Right lobe of liver (tissue), 6 donors: Measurements from ENCODE around the gene MTUS2. TPM values are rescaled to one million over a fixed set of nuclear protein-coding genes. Genes with fewer than 3 reads are reported as not detected.

Experiments
- ATAC-seq, 4 donors: fragments of 200-7000 bp; cut with Tn5 transposase; one replicate each; pipeline ENCODE4 v1.9.1; 2020; ENCODE audit warnings: mild to moderate bottlenecking in 4 of 4, moderate library complexity in 4 of 4
- DNase-seq, 3 donors: peaks; one replicate each; pipeline ENCODE4 v3.0.0-alpha.2; 2020
- H3K27ac ChIP-seq, 3 donors: fragments of 200-600 bp; one replicate each; pipeline ENCODE4 v1.8.0; 2022
- H3K27me3 ChIP-seq, 2 donors: fragments of 200-600 bp; one replicate each; pipeline ENCODE4 v1.8.0; 2022
- H3K36me3 ChIP-seq, 4 donors: fragments of 200-600 bp; sonication (generic) in 1 of 4; one replicate each; pipeline versions ENCODE4 v1.5.1 to v1.8.0; 2017 to 2022; ENCODE audit warnings: control low read depth in 1 of 4
- H3K4me1 ChIP-seq, 4 donors: fragments of 200-600 bp; sonication (generic) in 1 of 4; one replicate each; pipeline versions ENCODE4 v1.5.1 to v1.8.0; 2017 to 2022; ENCODE audit warnings: control low read depth in 1 of 4
- H3K4me3 ChIP-seq, 3 donors: fragments of 200-600 bp; one replicate each; pipeline ENCODE4 v1.8.0; 2022
- H3K9me3 ChIP-seq, 4 donors: fragments of 200-600 bp; sonication (generic) in 1 of 4; one replicate each; pipeline versions ENCODE4 v1.5.1 to v1.8.0; 2017 to 2022; ENCODE audit warnings: control low read depth in 1 of 4
- POLR2A ChIP-seq: fragments of 450-650 bp; IDR thresholded peaks from one replicate; pipeline ENCODE4 v1.6.1; 2017; ENCODE audit warnings: antibody characterized with exemption, mild to moderate bottlenecking
- WGBS: methylation state at CpG from one replicate; pipeline ENCODE4 v1.1.6; 2018; ENCODE audit warnings: low coverage, low lambda C conversion rate; ENCODE audit not compliant: insufficient coverage; ENCODE audit errors: missing lambda C conversion rate; 5-methylcytosine and 5-hydroxymethylcytosine counted together
- intact Hi-C, 2 donors: fragments of 100-400 bp; cut with DNase I; formaldehyde crosslinking; loops; one replicate each; pipeline versions ENCODE4 v1.11.2 to v1.14.1; 2022
- total RNA-seq, 6 experiments: library from RNA; depleted of rRNA in 2 of 6; stranded (reverse); fragments of >200 nt in 2 of 6; fragmentation: NEBNext Ultra II Directional in 3 of 6; extraction: Animal tissue kit (Norgen Biotek cat#: 25700) in 3 of 6; gene quantifications; one replicate each; pipeline versions ENCODE4 v1.1.0 to v1.2.4, GENCODE V29; 2016 to 2023
- TF ChIP-seq, protein P1 (sequence below), 4 donors: fragments of 200-600 bp in 3 of 4; fragments of 450-650 bp in 1 of 4; IDR thresholded peaks; one replicate each; pipeline versions ENCODE4 v1.5.1 to v1.8.0; 2016 to 2022; ENCODE audit warnings: antibody characterized with exemption in 4 of 4, mild to moderate bottlenecking in 2 of 4
- donor health status: DM: no; HTN: yes; CAD: no.
- donor health status: DM: no; HTN: no; CAD: no.
- donor health status: DM: no; HTN: no; CAD: no.
- donor health status: DM: no; HTN: yes; CAD: no.
- donor health status: DM: no; HTN: yes; CAD: no.

The MTUS2 gene
- total RNA-seq, 6 experiments from 2014 or later = 0.15 to 2.2 (median 0.98) TPM

GRCh38 chr13:29511106-29511796 lies 691.1 kb downstream of the MTUS2 start:
- intact Hi-C loops = no loop called here
- 94% methylated on average over 5 of the region's 12 CpGs for whole genome bisulfite sequencing
- ATAC-seq = no peak
- Histone ChIP-seq H3K4me1 (no peaks in the 10 kb centered on the region), H3K4me3 (no peak overlapping the region), H3K9me3 (no peaks in the 10 kb centered on the region), H3K27ac (no peak overlapping the region), H3K27me3 (no peaks in the 10 kb centered on the region), H3K36me3 (no peaks in the 10 kb centered on the region)
- no peak for TF ChIP-seq POLR2A
- TF ChIP-seq, protein P1, sequence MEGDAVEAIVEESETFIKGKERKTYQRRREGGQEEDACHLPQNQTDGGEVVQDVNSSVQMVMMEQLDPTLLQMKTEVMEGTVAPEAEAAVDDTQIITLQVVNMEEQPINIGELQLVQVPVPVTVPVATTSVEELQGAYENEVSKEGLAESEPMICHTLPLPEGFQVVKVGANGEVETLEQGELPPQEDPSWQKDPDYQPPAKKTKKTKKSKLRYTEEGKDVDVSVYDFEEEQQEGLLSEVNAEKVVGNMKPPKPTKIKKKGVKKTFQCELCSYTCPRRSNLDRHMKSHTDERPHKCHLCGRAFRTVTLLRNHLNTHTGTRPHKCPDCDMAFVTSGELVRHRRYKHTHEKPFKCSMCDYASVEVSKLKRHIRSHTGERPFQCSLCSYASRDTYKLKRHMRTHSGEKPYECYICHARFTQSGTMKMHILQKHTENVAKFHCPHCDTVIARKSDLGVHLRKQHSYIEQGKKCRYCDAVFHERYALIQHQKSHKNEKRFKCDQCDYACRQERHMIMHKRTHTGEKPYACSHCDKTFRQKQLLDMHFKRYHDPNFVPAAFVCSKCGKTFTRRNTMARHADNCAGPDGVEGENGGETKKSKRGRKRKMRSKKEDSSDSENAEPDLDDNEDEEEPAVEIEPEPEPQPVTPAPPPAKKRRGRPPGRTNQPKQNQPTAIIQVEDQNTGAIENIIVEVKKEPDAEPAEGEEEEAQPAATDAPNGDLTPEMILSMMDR (IDR thresholded peaks at IDR 0.05) = no peak
- DNase-seq = no peak

DNA sequence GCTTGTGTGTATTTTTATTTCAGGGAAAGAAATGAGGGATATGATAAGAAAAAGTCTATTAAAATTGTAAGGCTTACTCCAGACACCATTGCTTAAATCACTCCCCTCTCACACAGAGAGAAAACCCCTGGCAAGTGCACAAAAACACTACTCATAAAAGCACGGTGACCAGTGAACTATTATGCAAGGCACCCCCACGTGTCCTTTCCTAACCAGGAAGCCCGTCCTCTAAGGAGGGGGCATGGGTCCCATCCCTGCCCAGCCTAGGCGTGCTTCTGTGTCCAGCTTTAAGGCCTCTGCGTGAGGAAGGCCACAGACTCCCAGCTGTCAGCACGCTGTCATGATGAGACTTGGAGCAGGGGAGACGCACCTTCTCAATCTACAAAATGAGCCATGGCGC lies 691.8 kb downstream of the MTUS2 start:
- DNase-seq (no peak), ATAC-seq (peak in 2 of 4 donors; percentile 9 to 52)
- H3K4me3 ChIP-seq = no peak overlapping the region
- H3K27me3 ChIP-seq = no peaks in the 10 kb centered on the region
- intact Hi-C loops = no loop called here
- TF ChIP-seq POLR2A = no peak
- TF ChIP-seq, protein P1 (IDR thresholded peaks at IDR 0.05) = no peak
- no peaks in the 10 kb centered on the region for H3K4me1 ChIP-seq
- no peaks in the 10 kb centered on the region for H3K9me3 ChIP-seq
- 64% methylated on average over 6 of the region's 8 CpGs for WGBS
- no peak overlapping the region for H3K27ac ChIP-seq
- no peaks in the 10 kb centered on the region for H3K36me3 ChIP-seq

- ATAC-seq (peak in 3 of 4 donors; percentile 8 to 33 (median 13)), DNase-seq (no peak)
- H3K4me1 ChIP-seq = no peaks in the 10 kb centered on the region
- no peak overlapping the region for H3K4me3 ChIP-seq
- 84% methylated on average over 9 of the region's 24 CpGs for WGBS
- TF ChIP-seq, protein P1 (IDR thresholded peaks at IDR 0.05) = no peak
- TF ChIP-seq POLR2A = no peak
- no peaks in the 10 kb centered on the region for H3K27me3 ChIP-seq
- no peaks in the 10 kb centered on the region for H3K9me3 ChIP-seq
- intact Hi-C loops = no loop called here
- H3K27ac ChIP-seq = no peak overlapping the region
- no peaks in the 10 kb centered on the region for H3K36me3 ChIP-seq
These were observed 693.2 kb downstream of the MTUS2 start for GRCh38 chr13:29513002-29513980.

DNA sequence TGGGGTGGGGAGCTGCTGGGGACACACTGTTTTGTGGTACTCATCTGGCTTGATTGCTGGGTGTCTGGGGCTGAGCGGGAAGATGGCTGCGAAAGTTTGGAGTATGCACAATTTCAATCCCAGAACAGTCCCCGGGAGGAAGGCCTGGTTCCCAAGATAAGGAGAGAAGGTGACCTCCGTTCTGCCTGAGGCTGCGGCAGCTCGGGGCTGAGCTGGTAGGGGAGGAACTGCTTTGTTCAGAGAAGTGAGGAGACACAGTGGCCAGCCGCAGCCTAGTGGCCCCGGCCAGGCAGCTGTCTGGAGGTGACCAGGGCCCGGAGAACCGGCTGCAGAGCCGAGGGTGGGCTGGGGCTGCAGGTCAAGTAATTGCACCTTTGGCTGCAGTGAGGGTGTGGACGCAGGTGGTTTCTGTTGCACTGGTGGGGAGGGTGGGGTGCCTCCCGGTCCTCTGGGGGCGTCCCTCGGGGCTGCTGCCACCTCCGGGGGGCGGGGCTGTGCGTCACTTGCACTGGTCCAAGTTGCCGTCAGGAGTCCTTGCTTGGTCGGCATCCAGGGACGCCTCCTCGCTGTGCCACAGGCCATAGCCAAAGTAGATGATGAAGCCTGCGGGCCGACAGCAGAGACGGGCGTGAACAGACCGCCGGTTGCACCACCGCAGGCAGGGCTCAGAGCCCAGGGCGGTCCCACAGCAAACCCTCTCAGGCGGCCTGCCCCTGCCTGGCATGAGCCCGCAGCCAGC lies 694.0 kb downstream of the MTUS2 start:
- Histone ChIP-seq H3K27ac (no peak overlapping the region), H3K4me1 (no peaks in the 10 kb centered on the region), H3K36me3 (no peaks in the 10 kb centered on the region), H3K9me3 (no peaks in the 10 kb centered on the region), H3K4me3 (no peak overlapping the region), H3K27me3 (no peaks in the 10 kb centered on the region)
- 69% methylated on average over 4 of the region's 32 CpGs for WGBS
- TF ChIP-seq, protein P1 (IDR thresholded peaks at IDR 0.05) = no peak
- no peak for TF ChIP-seq POLR2A
- DNase-seq (no peak), ATAC-seq (peak; percentile 52 to 71 (median 62))
- intact Hi-C loops = no loop called here
